ENCODE measurements around the gene ALK. TPM values are rescaled to one million over a fixed set of nuclear protein-coding genes. Genes with fewer than 3 reads are reported as not detected.

The ALK gene
- total RNA-seq, 2 donors from 2014 or later: 0.16 to 0.26 TPM

GRCh38 chr2:29526587-29527586, 394.5 kb downstream of the ALK start:
- DNase-seq (ENCODE audit: low spot score): no peak
- Histone ChIP-seq H3K4me3 (no peak overlapping the region), H3K4me1 (peaks cover 0 to 12% of the 10 kb centered on the region in 2 donors), H3K27ac (no peak overlapping the region), H3K9me3 (no peaks in the 10 kb centered on the region), H3K36me3 (no peaks in the 10 kb centered on the region), H3K27me3 (no peaks in the 10 kb centered on the region)
- no peak for TF ChIP-seq CTCF (IDR thresholded peaks at IDR 0.05)

GRCh38 chr2:29525921-29526320, 395.5 kb downstream of the ALK start:
- Histone ChIP-seq H3K9me3 (no peaks in the 10 kb centered on the region), H3K4me3 (no peak overlapping the region), H3K36me3 (no peaks in the 10 kb centered on the region), H3K27me3 (no peaks in the 10 kb centered on the region), H3K27ac (no peak overlapping the region), H3K4me1 (peaks cover 0 to 12% of the 10 kb centered on the region in 2 donors)
- TF ChIP-seq CTCF (IDR thresholded peaks at IDR 0.05): no peak
- no peak for DNase-seq (ENCODE audit: low spot score)

- Histone ChIP-seq H3K4me1 (peaks cover 0 to 12% of the 10 kb centered on the region in 2 donors), H3K36me3 (no peaks in the 10 kb centered on the region), H3K27ac (no peak overlapping the region), H3K4me3 (no peak overlapping the region), H3K9me3 (no peaks in the 10 kb centered on the region), H3K27me3 (no peaks in the 10 kb centered on the region)
- no peak for TF ChIP-seq CTCF (IDR thresholded peaks at IDR 0.05)
- DNase-seq (ENCODE audit: low spot score): no peak
Observed at GRCh38 chr2:29524652-29525051, 396.7 kb downstream of the ALK start.

GRCh38 chr2:29522951-29523669, 398.3 kb downstream of the ALK start:
- no peaks in the 10 kb centered on the region for H3K9me3 ChIP-seq
- no peak for TF ChIP-seq CTCF (IDR thresholded peaks at IDR 0.05)
- no peak overlapping the region for H3K4me3 ChIP-seq
- no peaks in the 10 kb centered on the region for H3K36me3 ChIP-seq
- peaks cover 0 to 4% of the 10 kb centered on the region in 2 donors for H3K4me1 ChIP-seq
- no peak overlapping the region for H3K27ac ChIP-seq
- no peaks in the 10 kb centered on the region for H3K27me3 ChIP-seq
- no peak for DNase-seq (ENCODE audit: low spot score)

GRCh38 chr2:29520001-29520400, 401.4 kb downstream of the ALK start:
- Histone ChIP-seq H3K27me3 (no peaks in the 10 kb centered on the region), H3K4me3 (no peak overlapping the region), H3K36me3 (no peaks in the 10 kb centered on the region), H3K9me3 (no peaks in the 10 kb centered on the region), H3K27ac (no peak overlapping the region), H3K4me1 (no peaks in the 10 kb centered on the region)
- TF ChIP-seq CTCF (IDR thresholded peaks at IDR 0.05): no peak
- DNase-seq (ENCODE audit: low spot score): no peak

All from right atrium auricular region (tissue), 2 donors.